GM12878 (cell line): Measurements from ENCODE around the gene AKAP12. TPM values are rescaled to one million over a fixed set of nuclear protein-coding genes. Genes with fewer than 3 reads are reported as not detected.

ENCODE experiments used
- ATAC-seq: fragments of 200-7000 bp; cut with Tn5 transposase; 3 replicates; pipeline ENCODE4 v1.9.1; 2020; ENCODE audit warnings: mild to moderate bottlenecking, moderate library complexity
- BruUV-seq: library from RNA; stranded (reverse); fragments of 400-500 nt; replicated peaks from 2 replicates; lab custom pipeline; 2021; lab: Mats Ljungman, UMichigan
- CTCF ChIA-PET: fragments of 300-600 bp; sonication (Branson Sonifier 250); formaldehyde crosslinking; extraction: SDS; loops from one replicate; lab custom pipeline; 2021; ENCODE audit warnings: inconsistent platforms; lab: Yijun Ruan, JAX
- POLR2A ChIA-PET: fragments of 350-600 bp; formaldehyde crosslinking; extraction: SDS; loops from one replicate; lab custom pipeline; 2021; ENCODE audit warnings: inconsistent platforms; lab: Charles Lee
- RAD21 ChIA-PET: fragments of 300-600 bp; sonication (Branson Sonifier 250); formaldehyde crosslinking; loops from one replicate; lab custom pipeline; 2023; ENCODE audit warnings: antibody characterized with exemption; ENCODE audit not compliant: unreplicated experiment; lab: Charles Lee
- SMC1A ChIA-PET: fragments of 300-600 bp; sonication (Branson Sonifier 250); formaldehyde crosslinking; loops from one replicate; lab custom pipeline; 2023; ENCODE audit not compliant: unreplicated experiment, uncharacterized antibody; lab: Charles Lee
- DNase-seq: peaks from one replicate; pipeline ENCODE4 v3.0.0-alpha.2; 2011; ENCODE audit warnings: low read depth, low spot score
- FAIRE-seq: peaks from 3 replicates; lab custom pipeline; 2011; peaks lifted over from hg19 to GRCh38; lab: Jason Lieb, UNC
- H2AFZ ChIP-seq: 2 replicates; pipeline ENCODE4 v1.6.0; 2011; ENCODE audit warnings: low read depth, low read length, control low read depth; ENCODE audit not compliant: control insufficient read depth
- H3K27ac ChIP-seq: 2 replicates; pipeline ENCODE4 v1.5.1; 2011; ENCODE audit warnings: control low read depth; ENCODE audit not compliant: control insufficient read depth, insufficient read depth
- H3K27me3 ChIP-seq, 2 experiments: replicated peaks in 1 of 2; 2 replicates each; pipeline versions ENCODE4 v1.6.0 to v1.6.1; 2011; ENCODE audit warnings: low read length in 1 of 2; ENCODE audit not compliant: control insufficient read depth in 2 of 2, insufficient read depth in 2 of 2
- H3K36me3 ChIP-seq, 2 experiments: 2 replicates each; pipeline ENCODE4 v1.5.1; 2011; ENCODE audit warnings: low read length in 1 of 2; ENCODE audit not compliant: control insufficient read depth in 2 of 2, insufficient read depth in 2 of 2
- H3K4me1 ChIP-seq: 2 replicates; pipeline ENCODE4 v1.6.1; 2011; ENCODE audit warnings: mild to moderate bottlenecking, low read length, moderate library complexity, mixed read lengths; ENCODE audit not compliant: control insufficient read depth, insufficient read depth
- H3K4me2 ChIP-seq: 2 replicates; pipeline ENCODE4 v1.6.0; 2011; ENCODE audit warnings: control low read depth; ENCODE audit not compliant: control insufficient read depth, insufficient read depth
- H3K4me3 ChIP-seq: fragments of 200-600 bp; sonication (generic); 2 replicates; pipeline ENCODE4 v1.5.1; 2016
- H3K79me2 ChIP-seq: 2 replicates; pipeline ENCODE4 v1.6.0; 2011; ENCODE audit warnings: low read length; ENCODE audit not compliant: control insufficient read depth, insufficient read depth
- H3K9ac ChIP-seq: 2 replicates; pipeline ENCODE4 v1.8.0; 2011; ENCODE audit warnings: low read length, control low read depth, mixed read lengths; ENCODE audit not compliant: control insufficient read depth, insufficient read depth
- H3K9me3 ChIP-seq: replicated peaks from 3 replicates; pipeline ENCODE4 v1.5.1; 2011; ENCODE audit warnings: mild to moderate bottlenecking, low read length; ENCODE audit not compliant: control insufficient read depth, insufficient read depth
- H4K20me1 ChIP-seq: 2 replicates; pipeline ENCODE4 v1.6.0; 2011; ENCODE audit not compliant: control insufficient read depth, insufficient read depth
- CEBPZ ChIP-seq: fragments of 150-350 bp; IDR thresholded peaks from 2 replicates; pipeline ENCODE4 v1.6.1; 2016; ENCODE audit warnings: low read depth, low read length
- CREB1 ChIP-seq: IDR thresholded peaks from 2 replicates; pipeline ENCODE4 v1.6.1; 2012; ENCODE audit warnings: low read depth, mild to moderate bottlenecking, inconsistent platforms
- EP300 ChIP-seq, 2 experiments: fragments of 150-350 bp in 1 of 2; IDR thresholded peaks; 2 replicates each; pipeline ENCODE4 v1.6.1; 2011 to 2012; ENCODE audit warnings: low read depth in 2 of 2, low read length in 2 of 2, borderline replicate concordance in 1 of 2, improper control_type of control experiment in 1 of 2, inconsistent platforms in 1 of 2; ENCODE audit not compliant: control insufficient read depth in 1 of 2
- FOS ChIP-seq: IDR thresholded peaks from 3 replicates; pipeline ENCODE4 v1.6.1; 2011; ENCODE audit warnings: borderline replicate concordance; ENCODE audit not compliant: insufficient read length; ENCODE audit errors: extremely low read depth
- FOXM1 ChIP-seq: IDR thresholded peaks from 2 replicates; pipeline ENCODE4 v1.6.1; 2012; ENCODE audit warnings: low read depth, mild to moderate bottlenecking, inconsistent platforms, low read length, moderate library complexity
- HDAC2 ChIP-seq: fragments of 200-600 bp; sonication (generic); IDR thresholded peaks from 2 replicates; pipeline ENCODE4 v1.6.1; 2017
- IKZF1 ChIP-seq: fragments of 450-650 bp; conservative IDR thresholded peaks from 2 replicates; pipeline ENCODE4 v1.6.1; 2017; ENCODE audit warnings: antibody characterized with exemption, mild to moderate bottlenecking
- IKZF2 ChIP-seq, 2 experiments: fragments of 450-650 bp; IDR thresholded peaks; 2 replicates each; pipeline ENCODE4 v1.6.1; 2017; ENCODE audit warnings: mild to moderate bottlenecking in 2 of 2, moderate library complexity in 2 of 2
- LARP7 ChIP-seq: fragments of 450-650 bp; IDR thresholded peaks from 2 replicates; pipeline ENCODE4 v1.6.1; 2017; ENCODE audit warnings: mild to moderate bottlenecking
- MYB ChIP-seq: fragments of 150-350 bp; IDR thresholded peaks from 2 replicates; pipeline ENCODE4 v1.6.1; 2014; ENCODE audit warnings: mild to moderate bottlenecking, low read depth, low read length, borderline replicate concordance
- NFXL1 ChIP-seq: fragments of 450-650 bp; IDR thresholded peaks from 2 replicates; pipeline ENCODE4 v1.6.1; 2017; ENCODE audit warnings: antibody characterized with exemption, mild to moderate bottlenecking, borderline replicate concordance
- PAX5 ChIP-seq: IDR thresholded peaks from 2 replicates; pipeline ENCODE4 v1.6.1; 2011; ENCODE audit warnings: low read depth, low read length, borderline replicate concordance
- PKNOX1 ChIP-seq: fragments of 450-650 bp; IDR thresholded peaks from 2 replicates; pipeline ENCODE4 v1.6.1; 2016; ENCODE audit warnings: mild to moderate bottlenecking
- RFX5 ChIP-seq: IDR thresholded peaks from 2 replicates; pipeline ENCODE4 v1.6.1; 2011; ENCODE audit warnings: low read depth, low read length, improper control_type of control experiment
- SMARCA5 ChIP-seq: fragments of 450-650 bp; IDR thresholded peaks from 2 replicates; pipeline ENCODE4 v1.6.1; 2017; ENCODE audit warnings: mild to moderate bottlenecking
- SREBF1 ChIP-seq: IDR thresholded peaks from 2 replicates; pipeline ENCODE4 v1.6.1; 2012; ENCODE audit warnings: mild to moderate bottlenecking, low read length
- SREBF2 ChIP-seq: IDR thresholded peaks from 2 replicates; pipeline ENCODE4 v1.6.1; 2012; ENCODE audit warnings: mild to moderate bottlenecking, low read length
- SUZ12 ChIP-seq: fragments of 200-600 bp; sonication (generic); IDR thresholded peaks from one replicate; pipeline ENCODE4 v1.6.1; 2018; ENCODE audit warnings: antibody characterized with exemption, mild to moderate bottlenecking; ENCODE audit not compliant: unreplicated experiment
- TCF7 ChIP-seq: IDR thresholded peaks from 2 replicates; pipeline ENCODE4 v1.6.1; 2014; ENCODE audit warnings: antibody characterized with exemption, borderline replicate concordance
- WGBS: methylation state at CpG from one replicate; pipeline ENCODE4 v1.1.6; 2016; ENCODE audit warnings: low lambda C conversion rate; ENCODE audit not compliant: insufficient replicate concordance, insufficient coverage; ENCODE audit errors: missing lambda C conversion rate; 5-methylcytosine and 5-hydroxymethylcytosine counted together
- in situ Hi-C: fragments of 300-500 bp; cut with MboI; formaldehyde crosslinking; loops from 9 replicates; pipeline ENCODE4 v1.14.3; 2018; ENCODE audit warnings: mixed read lengths
- intact Hi-C: fragments of 100-400 bp; cut with micrococcal nuclease; formaldehyde crosslinking; loops from one replicate; pipeline ENCODE4 v1.14.2; 2022; ENCODE audit not compliant: unreplicated experiment
- polyA plus RNA-seq, 11 experiments: library from polyadenylated mRNA; depleted of rRNA in 4 of 11; unstranded in 6 of 11; stranded (reverse) in 5 of 11; fragments of >200 nt; fragmentation: Nextera tagmentation in 4 of 11; fragmentation: Illumina TruSeq in 1 of 11; extraction: Ambion mirVana in 4 of 11; extraction: Trizol in 1 of 11; gene quantifications; 1 replicate in 1 of 11; 2 replicates in 10 of 11; pipeline versions ENCODE4 v1.2.1 to v1.2.3, GENCODE V29; 2011 to 2016; ENCODE audit warnings: inconsistent platforms in 2 of 11, missing spikeins in 2 of 11, low read depth in 1 of 11
- total RNA-seq, 4 experiments: library from RNA; depleted of rRNA in 3 of 4; stranded (reverse); fragments of >200 nt in 3 of 4; fragmentation: Illumina TruSeq in 1 of 4; extraction: Trizol in 1 of 4; gene quantifications; 2 replicates each; pipeline versions ENCODE4 v1.2.1 to v1.2.3, GENCODE V29; 2013 to 2021

Gene AKAP12
- total and polyA plus RNA-seq, 10 of the 15 experiments (the other 5 are each of a cell fraction or from before 2014, with no cell fraction given) = under 0.01 to 0.72 (median 0.06) TPM; not detected in 4

GRCh38 chr6:151191527-151191926 lies 48.2 kb upstream of the AKAP12 start:
- ChIA-PET POLR2A (no interaction called here), RAD21 (no interaction called here), CTCF (no interaction called here), SMC1A (no interaction called here)
- Histone ChIP-seq H3K27me3 (no peaks in the 10 kb centered on the region; a peak in 1 of 4 replicates), H3K4me2 (no peak overlapping the region), H3K4me1 (no peaks in the 10 kb centered on the region), H4K20me1 (no peaks in the 10 kb centered on the region), H3K9me3 (no peaks in the 10 kb centered on the region), H3K4me3 (no peak overlapping the region), H3K36me3 (no peaks in the 10 kb centered on the region), H2AFZ (no peak overlapping the region), H3K79me2 (no peaks in the 10 kb centered on the region), H3K27ac (no peak overlapping the region), H3K9ac (no peak overlapping the region)
- in situ Hi-C loops = no loop called here
- FAIRE-seq = no peak
- ATAC-seq = no peak
- WGBS = 22% methylated on average over 4 of the region's 4 CpGs
- intact Hi-C loops = no loop called here
- BruUV-seq = no TSS peak
- DNase-seq = no peak
- TF ChIP-seq SREBF1 (no peak), FOXM1 (no peak), NFXL1 (no peak), LARP7 (no peak), CEBPZ (no peak), RFX5 (no peak), SUZ12 (no peak), IKZF2 (IDR thresholded peaks at IDR 0.05) (no peak), MYB (no peak), FOS (no peak), SREBF2 (no peak), TCF7 (no peak), HDAC2 (no peak), PKNOX1 (no peak), SMARCA5 (no peak), CREB1 (no peak), PAX5 (no peak), IKZF1 (no peak), EP300 (IDR thresholded peaks at IDR 0.05; ENCODE audit: borderline replicate concordance in 1 of 2, control insufficient read depth in 1 of 2, low read depth in 2 of 2, low read length in 2 of 2) (no peak)
